H1 (cell line): Measurements from ENCODE around the gene CERS5.

ENCODE experiments used
- ASH2L ChIP-seq: fragments of 200-600, 300-600 bp; sonication (generic); IDR thresholded peaks from one replicate; pipeline ENCODE4 v1.7.1; 2017; ENCODE audit warnings: low read length
- BACH1 ChIP-seq: IDR thresholded peaks from 2 replicates; pipeline ENCODE4 v1.6.1; 2012; ENCODE audit warnings: low read length, improper control_type of control experiment
- BRCA1 ChIP-seq: IDR thresholded peaks from 2 replicates; pipeline ENCODE4 v1.6.1; 2012; ENCODE audit warnings: low read depth, low read length, improper control_type of control experiment
- CREB1 ChIP-seq: IDR thresholded peaks from 2 replicates; pipeline ENCODE4 v1.6.1; 2012; ENCODE audit warnings: inconsistent platforms
- EZH2 ChIP-seq: fragments of 200-600 bp; sonication (generic); IDR thresholded peaks from 2 replicates; pipeline ENCODE4 v1.7.1; 2012; ENCODE audit warnings: low read depth, mild to moderate bottlenecking, moderate library complexity, low read length, inconsistent platforms; ENCODE audit not compliant: severe bottlenecking
- FOSL1 ChIP-seq: IDR thresholded peaks from 2 replicates; pipeline ENCODE4 v1.6.1; 2011; ENCODE audit warnings: mild to moderate bottlenecking, low read depth, low read length, moderate library complexity; ENCODE audit not compliant: insufficient read depth
- HDAC2 ChIP-seq, 2 experiments: fragments of 300-600 bp in 1 of 2; sonication (generic) in 1 of 2; IDR thresholded peaks; 2 replicates each; pipeline ENCODE4 v1.6.1; 2011 to 2012; ENCODE audit warnings: low read depth in 2 of 2, low read length in 2 of 2, mild to moderate bottlenecking in 2 of 2, moderate library complexity in 2 of 2, borderline replicate concordance in 1 of 2, inconsistent platforms in 1 of 2
- RAD21 ChIP-seq, 2 experiments: IDR thresholded peaks in 1 of 2; conservative IDR thresholded peaks in 1 of 2; 2 replicates each; pipeline ENCODE4 v1.6.1; 2011; ENCODE audit warnings: low read depth in 2 of 2, low read length in 2 of 2, improper control_type of control experiment in 1 of 2, inconsistent platforms in 1 of 2, mild to moderate bottlenecking in 1 of 2, moderate library complexity in 1 of 2
- TF ChIP-seq, protein P1 (sequence below), 3 experiments: IDR thresholded peaks; 1 replicate in 2 of 3; 2 replicates in 1 of 3; pipeline versions ENCODE4 v1.5.1 to v1.6.1; 2011; ENCODE audit warnings: low read length in 3 of 3, mild to moderate bottlenecking in 3 of 3, inconsistent platforms in 2 of 3, low read depth in 1 of 3, moderate library complexity in 1 of 3; ENCODE audit not compliant: insufficient read depth in 1 of 3; ENCODE audit errors: control extremely low read depth in 1 of 3

DNA sequence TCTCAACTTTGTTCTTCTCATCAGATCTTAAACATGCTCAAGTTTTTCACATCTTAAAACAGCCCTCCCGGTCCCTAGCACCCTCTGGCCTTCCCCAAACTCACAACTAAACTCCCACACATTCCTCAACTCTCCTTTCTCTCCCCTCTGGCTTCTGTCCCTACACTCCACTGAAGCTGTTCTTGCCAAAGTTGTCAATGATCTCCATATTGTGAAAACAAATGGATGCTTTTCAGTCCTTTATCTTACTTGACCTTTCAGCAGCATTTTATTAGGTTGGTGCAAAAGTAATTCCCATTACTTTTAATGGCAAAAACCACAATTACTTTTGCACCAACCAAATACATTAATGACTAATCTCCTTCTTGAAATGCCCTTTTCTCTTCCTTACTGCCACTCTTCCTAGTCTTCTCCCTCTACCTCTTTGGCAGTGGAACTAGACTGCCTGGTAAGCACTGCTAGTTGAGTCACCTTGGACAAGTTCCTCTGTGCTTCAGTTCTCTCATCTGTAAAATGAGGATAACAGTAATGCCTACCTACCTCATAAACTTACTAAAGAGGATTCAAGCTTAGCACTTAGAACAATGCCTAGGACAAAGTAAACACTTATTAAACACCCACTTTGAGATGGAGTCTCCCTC, 16.0 kb downstream of the CERS5 start:
- TF ChIP-seq, protein P1, sequence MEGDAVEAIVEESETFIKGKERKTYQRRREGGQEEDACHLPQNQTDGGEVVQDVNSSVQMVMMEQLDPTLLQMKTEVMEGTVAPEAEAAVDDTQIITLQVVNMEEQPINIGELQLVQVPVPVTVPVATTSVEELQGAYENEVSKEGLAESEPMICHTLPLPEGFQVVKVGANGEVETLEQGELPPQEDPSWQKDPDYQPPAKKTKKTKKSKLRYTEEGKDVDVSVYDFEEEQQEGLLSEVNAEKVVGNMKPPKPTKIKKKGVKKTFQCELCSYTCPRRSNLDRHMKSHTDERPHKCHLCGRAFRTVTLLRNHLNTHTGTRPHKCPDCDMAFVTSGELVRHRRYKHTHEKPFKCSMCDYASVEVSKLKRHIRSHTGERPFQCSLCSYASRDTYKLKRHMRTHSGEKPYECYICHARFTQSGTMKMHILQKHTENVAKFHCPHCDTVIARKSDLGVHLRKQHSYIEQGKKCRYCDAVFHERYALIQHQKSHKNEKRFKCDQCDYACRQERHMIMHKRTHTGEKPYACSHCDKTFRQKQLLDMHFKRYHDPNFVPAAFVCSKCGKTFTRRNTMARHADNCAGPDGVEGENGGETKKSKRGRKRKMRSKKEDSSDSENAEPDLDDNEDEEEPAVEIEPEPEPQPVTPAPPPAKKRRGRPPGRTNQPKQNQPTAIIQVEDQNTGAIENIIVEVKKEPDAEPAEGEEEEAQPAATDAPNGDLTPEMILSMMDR (IDR thresholded peaks at IDR 0.05; ENCODE audit: control extremely low read depth in 1 of 3, insufficient read depth in 1 of 3, low read depth in 1 of 3, low read length in 3 of 3): no peak
- TF ChIP-seq RAD21 (IDR thresholded peaks at IDR 0.05 in 1 of 2, conservative IDR thresholded peaks at IDR 0.05 in 1 of 2; ENCODE audit: low read depth in 2 of 2, low read length in 2 of 2): no peak
- TF ChIP-seq CREB1: no peak
- TF ChIP-seq ASH2L: no peak
- TF ChIP-seq HDAC2 (IDR thresholded peaks at IDR 0.05; ENCODE audit: borderline replicate concordance in 1 of 2, low read depth in 2 of 2, low read length in 2 of 2): no peak
- TF ChIP-seq EZH2: no peak
- TF ChIP-seq BRCA1: no peak
- TF ChIP-seq FOSL1: no peak
- TF ChIP-seq BACH1: no peak
